Ishikawa (cell line): Measurements from ENCODE around the gene KRTAP1-3.

Source experiments
- CEBPB ChIP-seq: IDR thresholded peaks from 2 replicates; pipeline ENCODE4 v1.6.1; 2012
- CREB1 ChIP-seq: IDR thresholded peaks from 2 replicates; pipeline ENCODE4 v1.6.1; 2012; ENCODE audit warnings: low read depth
- EGR1 ChIP-seq: IDR thresholded peaks from 2 replicates; pipeline ENCODE4 v1.6.1; 2012
- EP300 ChIP-seq: IDR thresholded peaks from 2 replicates; pipeline ENCODE4 v1.6.1; 2012; ENCODE audit warnings: borderline replicate concordance
- FOXM1 ChIP-seq: IDR thresholded peaks from 2 replicates; pipeline ENCODE4 v1.6.1; 2012; ENCODE audit warnings: low read depth, borderline replicate concordance
- MAX ChIP-seq: IDR thresholded peaks from 2 replicates; pipeline ENCODE4 v1.6.1; 2012
- NFIC ChIP-seq: IDR thresholded peaks from 2 replicates; pipeline ENCODE4 v1.6.1; 2012
- RAD21 ChIP-seq: IDR thresholded peaks from 2 replicates; pipeline ENCODE4 v1.6.1; 2012; ENCODE audit warnings: low read depth
- TAF1 ChIP-seq: IDR thresholded peaks from 2 replicates; pipeline ENCODE4 v1.6.1; 2012; ENCODE audit warnings: low read depth, mild to moderate bottlenecking
- TCF12 ChIP-seq: IDR thresholded peaks from 2 replicates; pipeline ENCODE4 v1.6.1; 2012; ENCODE audit warnings: low read depth
- TEAD4 ChIP-seq: IDR thresholded peaks from 2 replicates; pipeline ENCODE4 v1.6.1; 2012
- YY1 ChIP-seq: IDR thresholded peaks from 2 replicates; pipeline ENCODE4 v1.6.1; 2012; ENCODE audit warnings: low read depth
- ZBTB7A ChIP-seq: IDR thresholded peaks from 2 replicates; pipeline ENCODE4 v1.6.1; 2012; ENCODE audit warnings: low read depth
- TF ChIP-seq, protein P1 (sequence below): IDR thresholded peaks from 2 replicates; pipeline ENCODE4 v1.6.1; 2012; ENCODE audit warnings: low read depth, mild to moderate bottlenecking
- TF ChIP-seq, protein P2 (sequence below): IDR thresholded peaks from 2 replicates; pipeline ENCODE4 v1.6.1; 2012

Gene KRTAP1-3

GRCh38 chr17:41034346-41034935, at the start of gene KRTAP1-3:
Gene KRTAP1-3 (minus strand): TSS chr17:41034874. CDS start chr17:41034821, 53 bp downstream.
- 0 out of 2 replicates have a peak, but pooled peaks have one; percentile 26 for TF ChIP-seq TCF12

DNA sequence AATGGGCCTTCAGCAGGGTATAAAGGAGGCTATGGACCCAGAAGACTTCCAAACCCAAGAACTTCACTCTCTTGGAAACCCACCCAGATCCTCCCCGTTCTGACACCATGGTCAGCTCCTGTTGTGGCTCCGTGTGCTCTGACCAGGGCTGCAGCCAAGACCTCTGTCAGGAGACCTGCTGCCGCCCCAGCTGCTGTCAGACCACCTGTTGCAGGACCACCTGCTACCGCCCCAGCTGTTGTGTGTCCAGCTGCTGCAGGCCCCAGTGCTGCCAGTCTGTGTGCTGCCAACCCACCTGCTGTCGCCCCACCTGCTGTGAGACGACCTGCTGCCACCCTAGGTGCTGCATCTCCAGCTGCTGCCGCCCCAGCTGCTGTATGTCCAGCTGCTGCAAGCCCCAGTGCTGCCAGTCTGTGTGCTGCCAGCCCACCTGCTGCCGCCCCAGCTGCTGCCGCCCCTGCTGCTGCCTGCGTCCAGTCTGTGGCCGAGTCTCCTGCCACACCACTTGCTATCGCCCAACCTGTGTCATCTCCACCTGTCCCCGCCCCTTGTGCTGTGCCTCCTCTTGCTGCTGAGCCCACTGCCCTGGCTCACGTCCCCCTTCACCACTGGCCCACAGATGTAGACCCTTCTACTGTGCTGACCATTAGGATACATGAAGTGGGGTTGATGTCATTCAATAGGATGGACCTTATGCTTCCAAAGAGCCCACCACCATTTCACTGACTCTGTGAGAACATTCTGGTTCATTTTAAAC, 49.6 kb upstream of the KRTAP1-3 start, which contains the start of gene KRTAP4-7:
Gene KRTAP4-7, plus strand, starts transcription at position 51 of the 757 bp plus-strand sequence. Its CDS starts 57 bp downstream, at position 108.
- TF ChIP-seq, protein P1, sequence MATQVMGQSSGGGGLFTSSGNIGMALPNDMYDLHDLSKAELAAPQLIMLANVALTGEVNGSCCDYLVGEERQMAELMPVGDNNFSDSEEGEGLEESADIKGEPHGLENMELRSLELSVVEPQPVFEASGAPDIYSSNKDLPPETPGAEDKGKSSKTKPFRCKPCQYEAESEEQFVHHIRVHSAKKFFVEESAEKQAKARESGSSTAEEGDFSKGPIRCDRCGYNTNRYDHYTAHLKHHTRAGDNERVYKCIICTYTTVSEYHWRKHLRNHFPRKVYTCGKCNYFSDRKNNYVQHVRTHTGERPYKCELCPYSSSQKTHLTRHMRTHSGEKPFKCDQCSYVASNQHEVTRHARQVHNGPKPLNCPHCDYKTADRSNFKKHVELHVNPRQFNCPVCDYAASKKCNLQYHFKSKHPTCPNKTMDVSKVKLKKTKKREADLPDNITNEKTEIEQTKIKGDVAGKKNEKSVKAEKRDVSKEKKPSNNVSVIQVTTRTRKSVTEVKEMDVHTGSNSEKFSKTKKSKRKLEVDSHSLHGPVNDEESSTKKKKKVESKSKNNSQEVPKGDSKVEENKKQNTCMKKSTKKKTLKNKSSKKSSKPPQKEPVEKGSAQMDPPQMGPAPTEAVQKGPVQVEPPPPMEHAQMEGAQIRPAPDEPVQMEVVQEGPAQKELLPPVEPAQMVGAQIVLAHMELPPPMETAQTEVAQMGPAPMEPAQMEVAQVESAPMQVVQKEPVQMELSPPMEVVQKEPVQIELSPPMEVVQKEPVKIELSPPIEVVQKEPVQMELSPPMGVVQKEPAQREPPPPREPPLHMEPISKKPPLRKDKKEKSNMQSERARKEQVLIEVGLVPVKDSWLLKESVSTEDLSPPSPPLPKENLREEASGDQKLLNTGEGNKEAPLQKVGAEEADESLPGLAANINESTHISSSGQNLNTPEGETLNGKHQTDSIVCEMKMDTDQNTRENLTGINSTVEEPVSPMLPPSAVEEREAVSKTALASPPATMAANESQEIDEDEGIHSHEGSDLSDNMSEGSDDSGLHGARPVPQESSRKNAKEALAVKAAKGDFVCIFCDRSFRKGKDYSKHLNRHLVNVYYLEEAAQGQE: 0 out of 2 replicates have a peak, but pooled peaks have one; percentile 36

- TF ChIP-seq YY1 (no peak), ZBTB7A (no peak), TAF1 (no peak), CREB1 (no peak), TEAD4 (no peak), MAX (no peak), FOXM1 (no peak), NFIC (no peak), EP300 (no peak), CEBPB (no peak), TCF12 (no peak), EGR1 (no peak), RAD21 (no peak)
- TF ChIP-seq, protein P2, sequence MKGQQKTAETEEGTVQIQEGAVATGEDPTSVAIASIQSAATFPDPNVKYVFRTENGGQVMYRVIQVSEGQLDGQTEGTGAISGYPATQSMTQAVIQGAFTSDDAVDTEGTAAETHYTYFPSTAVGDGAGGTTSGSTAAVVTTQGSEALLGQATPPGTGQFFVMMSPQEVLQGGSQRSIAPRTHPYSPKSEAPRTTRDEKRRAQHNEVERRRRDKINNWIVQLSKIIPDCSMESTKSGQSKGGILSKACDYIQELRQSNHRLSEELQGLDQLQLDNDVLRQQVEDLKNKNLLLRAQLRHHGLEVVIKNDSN: no peak
- TF ChIP-seq, protein P1: no peak
These were observed 48.0 kb upstream of the KRTAP1-3 start for GRCh38 chr17:41082626-41083025.

DNA sequence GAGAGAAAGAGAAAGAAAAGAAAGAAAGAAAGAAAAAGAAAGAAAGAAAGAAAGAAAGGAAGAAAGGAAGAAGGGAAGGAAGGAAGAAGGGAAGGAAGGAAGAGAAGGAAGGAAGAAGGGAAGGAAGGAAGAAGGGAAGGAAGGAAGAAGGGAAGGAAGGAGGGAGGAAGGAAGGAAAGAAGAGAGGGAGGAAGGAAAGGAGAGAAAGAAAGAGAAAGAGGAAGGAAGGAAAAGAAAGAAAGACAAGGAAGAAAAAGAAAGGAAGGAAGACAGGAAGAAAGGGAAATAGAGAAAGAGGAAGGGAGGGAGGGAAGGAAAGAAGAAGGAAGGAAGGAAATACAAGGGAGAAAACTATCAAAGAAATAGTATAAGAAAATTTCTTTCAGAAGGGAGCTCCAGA, 42.1 kb upstream of the KRTAP1-3 start:
- TF ChIP-seq MAX (no peak), TAF1 (no peak), YY1 (no peak), TCF12 (no peak), RAD21 (no peak), FOXM1 (no peak), ZBTB7A (no peak), NFIC (no peak), CREB1 (no peak), TEAD4 (no peak)

DNA sequence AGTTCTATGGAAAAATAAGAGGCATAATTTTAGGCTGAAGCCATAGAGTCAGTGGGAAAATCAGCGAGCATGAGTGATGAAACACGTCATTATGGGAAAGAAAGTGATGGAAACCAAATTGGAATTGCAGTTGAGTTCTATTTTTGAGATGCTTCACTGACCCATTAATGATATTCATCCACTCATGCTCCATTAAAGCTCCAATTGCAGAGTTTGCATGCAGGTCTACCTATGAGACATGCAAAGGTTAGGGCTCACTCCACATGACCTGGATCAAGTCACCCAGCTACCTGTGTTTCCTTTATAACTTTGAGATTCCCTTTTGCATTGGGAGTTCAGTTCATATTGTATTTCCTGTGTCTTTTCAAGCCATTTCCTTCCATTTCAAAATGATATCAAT, 39.0 kb upstream of the KRTAP1-3 start:
- TF ChIP-seq, protein P2: no peak
- TF ChIP-seq CREB1 (no peak), TAF1 (no peak), TCF12 (no peak), EP300 (no peak), TEAD4 (no peak), YY1 (no peak), CEBPB (no peak), ZBTB7A (no peak), NFIC (no peak)

- TF ChIP-seq TAF1: no peak
- TF ChIP-seq, protein P1: 0 out of 2 replicates have a peak, but pooled peaks have one; percentile 10
These were observed 37.1 kb upstream of the KRTAP1-3 start for GRCh38 chr17:41071606-41072360.
